Body of pancreas (tissue), 4 donors: ENCODE data around the gene CACNA1H.

Experiments used
- CTCF ChIP-seq, 7 experiments: fragments of 450-650 bp in 4 of 7; fragments of 200-600 bp in 3 of 7; sonication (generic) in 3 of 7; IDR thresholded peaks; one replicate each; pipeline ENCODE4 v1.5.1; 2016 to 2019; ENCODE audit warnings: antibody characterized with exemption in 7 of 7
- POLR2A ChIP-seq, 3 donors: fragments of 450-650 bp; IDR thresholded peaks; one replicate each; pipeline ENCODE4 v1.6.1; 2016; ENCODE audit warnings: antibody characterized with exemption in 3 of 3, mild to moderate bottlenecking in 2 of 3

- TF ChIP-seq CTCF (IDR thresholded peaks at IDR 0.05) (no peak), POLR2A (IDR thresholded peaks at IDR 0.05) (peak in 2 of 3 donors; percentile 24 to 55)
Observed at GRCh38 chr16:1181404-1182315, 28.8 kb downstream of the CACNA1H start.
